Frontal cortex (tissue), 4 donors: ENCODE results near the gene DDX25. TPM values are rescaled to one million over a fixed set of nuclear protein-coding genes. Genes with fewer than 3 reads are reported as not detected.

Experiments used
- DNase-seq, 2 donors: peaks; one replicate each; pipeline ENCODE4 v3.0.0; 2012; ENCODE audit warnings: low spot score in 2 of 2
- FAIRE-seq: peaks from 2 replicates; lab custom pipeline; 2012; peaks lifted over from hg19 to GRCh38; lab: Jason Lieb, UNC
- total RNA-seq: library from RNA; depleted of rRNA; stranded (reverse); fragments of >200 nt; gene quantifications from one replicate; pipeline ENCODE4 v1.2.3, GENCODE V29; 2014
- donor health status: control.
- donor health status: control.
- donor health status: control.

DDX25 gene
- total RNA-seq, 1 donor from 2014 or later = 18.8 TPM

GRCh38 chr11:125933030-125933813 is 28.9 kb downstream of the DDX25 start:
- FAIRE-seq = no peak
- no peak for DNase-seq

- no peak for FAIRE-seq
- no peak for DNase-seq
Observed at GRCh38 chr11:125934473-125934872, 30.2 kb downstream of the DDX25 start.

- DNase-seq (no peak), FAIRE-seq (no peak)
Observed at GRCh38 chr11:125935056-125935455, 30.7 kb downstream of the DDX25 start.

- DNase-seq = no peak
- no peak for FAIRE-seq
Observed at GRCh38 chr11:125935618-125936199, 31.4 kb downstream of the DDX25 start.

- DNase-seq = no peak
- no peak for FAIRE-seq
Observed at GRCh38 chr11:125938418-125938817, 34.1 kb downstream of the DDX25 start.

GRCh38 chr11:125939081-125939521 is 34.8 kb downstream of the DDX25 start:
- FAIRE-seq (no peak), DNase-seq (no peak)

GRCh38 chr11:125940145-125940544 is 35.8 kb downstream of the DDX25 start:
- DNase-seq = no peak
- no peak for FAIRE-seq

GRCh38 chr11:125941267-125941618 is 36.9 kb downstream of the DDX25 start:
- DNase-seq = no peak

GRCh38 chr11:125941619-125942611 is 37.6 kb downstream of the DDX25 start:
- FAIRE-seq = no peak
- peak in 1 of 2 donors; percentile 52 for DNase-seq

More at GRCh38 chr11:125941267-125941618, 36.9 kb downstream of the DDX25 start:
- no peak for FAIRE-seq

GRCh38 chr11:125942771-125943428 is 38.6 kb downstream of the DDX25 start:
- FAIRE-seq = no peak
- DNase-seq = no peak

- DNase-seq (no peak), FAIRE-seq (no peak)
Observed at GRCh38 chr11:125943661-125944349, 39.5 kb downstream of the DDX25 start.

GRCh38 chr11:125944350-125945010 is 40.2 kb downstream of the DDX25 start:
- no peak for DNase-seq

GRCh38 chr11:125945011-125945796 is 40.9 kb downstream of the DDX25 start:
- FAIRE-seq = no peak
- DNase-seq = no peak

More at GRCh38 chr11:125944350-125945010, 40.2 kb downstream of the DDX25 start:
- FAIRE-seq = no peak

GRCh38 chr11:125945797-125946520 is 41.7 kb downstream of the DDX25 start, which contains the start of gene VSIG10L2:
TSS of gene VSIG10L2 (plus strand) at chr11:125946044. CDS start at chr11:125946056, 12 bp downstream.
- DNase-seq (no peak), FAIRE-seq (no peak)

- FAIRE-seq = no peak
- DNase-seq = no peak
Observed at GRCh38 chr11:125946712-125947418, 42.6 kb downstream of the DDX25 start.
